A549 (cell line): ENCODE measurements around the gene SPRYD3. TPM values are rescaled to one million over a fixed set of nuclear protein-coding genes. Genes with fewer than 3 reads are reported as not detected.

Experiments
- ATAC-seq, 2 experiments: fragments of 200-7000 bp in 1 of 2; fragments of >200 bp in 1 of 2; cut with Nextera tagmentation in 1 of 2; cut with Tn5 transposase in 1 of 2; 3 replicates each; pipeline versions ENCODE4 v1.8.0 to v1.9.1; 2018 to 2020; ENCODE audit warnings: mild to moderate bottlenecking in 1 of 2, moderate library complexity in 1 of 2
- CTCF ChIA-PET: fragments of 300-600 bp; sonication (Branson Sonifier 250); formaldehyde crosslinking; extraction: SDS; loops from one replicate; lab custom pipeline; 2021; ENCODE audit warnings: antibody characterized with exemption, inconsistent platforms; lab: Yijun Ruan, JAX
- POLR2A ChIA-PET: fragments of 350-600 bp; formaldehyde crosslinking; extraction: SDS; loops from one replicate; lab custom pipeline; 2021; ENCODE audit warnings: antibody characterized with exemption, inconsistent platforms; lab: Yijun Ruan, JAX
- DNase-seq, 2 experiments: peaks; one replicate each; pipeline versions ENCODE4 v3.0.0 to v3.0.0-alpha.2; 2011 to 2016; ENCODE audit warnings: low read depth in 1 of 2, low spot score in 1 of 2
- FAIRE-seq: peaks from 2 replicates; lab custom pipeline; 2011; peaks lifted over from hg19 to GRCh38; lab: Jason Lieb, UNC
- H3K27ac ChIP-seq, 2 experiments: fragments of >200 bp; sonication (Bioruptor Twin); formaldehyde crosslinking; 3 replicates each; pipeline ENCODE4 v1.5.1; 2016 to 2017
- H3K4me1 ChIP-seq: fragments of >200 bp; sonication (Bioruptor Twin); formaldehyde crosslinking; 3 replicates; pipeline ENCODE4 v1.6.1; 2016
- H3K4me2 ChIP-seq: fragments of >200 bp; sonication (Bioruptor Twin); formaldehyde crosslinking; 3 replicates; pipeline ENCODE4 v1.6.1; 2016
- H3K4me3 ChIP-seq: fragments of >200 bp; sonication (Bioruptor Twin); formaldehyde crosslinking; 3 replicates; pipeline ENCODE4 v1.5.1; 2016
- H3K9me3 ChIP-seq: fragments of >200 bp; sonication (Bioruptor Twin); formaldehyde crosslinking; 3 replicates; pipeline ENCODE4 v1.6.1; 2016
- CBX8 ChIP-seq: fragments of 200-600 bp; sonication (generic); IDR thresholded peaks from 2 replicates; pipeline ENCODE4 v1.6.1; 2016
- CEBPB ChIP-seq, 2 experiments: fragments of >200 bp in 1 of 2; sonication (Bioruptor Twin) in 1 of 2; formaldehyde crosslinking in 1 of 2; IDR thresholded peaks; 2 replicates each; pipeline ENCODE4 v1.6.1; 2012 to 2016
- CHD2 ChIP-seq: fragments of 150-350 bp; IDR thresholded peaks from 2 replicates; pipeline ENCODE4 v1.6.1; 2014; ENCODE audit warnings: low read length; ENCODE audit not compliant: partially characterized antibody
- EHF ChIP-seq: fragments of 250-450 bp; sonication (Bioruptor Pico); IDR thresholded peaks from 2 replicates; pipeline ENCODE4 v1.5.0; 2020; ENCODE audit warnings: mild to moderate bottlenecking
- EHMT2 ChIP-seq: fragments of 200-600 bp; sonication (generic); IDR thresholded peaks from 2 replicates; pipeline ENCODE4 v1.6.1; 2016; ENCODE audit warnings: antibody characterized with exemption, low read depth, mild to moderate bottlenecking, moderate library complexity
- FOSL2 ChIP-seq, 2 experiments: fragments of 450-650 bp in 1 of 2; fragments of >200 bp in 1 of 2; sonication (Bioruptor Twin) in 1 of 2; formaldehyde crosslinking; IDR thresholded peaks; 2 replicates each; pipeline versions ENCODE4 v1.5.0 to v1.6.1; 2016 to 2020; ENCODE audit warnings: mild to moderate bottlenecking in 1 of 2, moderate library complexity in 1 of 2
- FOXS1 ChIP-seq: fragments of 250-450 bp; sonication (Bioruptor Pico); IDR thresholded peaks from 2 replicates; pipeline ENCODE4 v1.5.0; 2020; ENCODE audit warnings: mild to moderate bottlenecking, moderate library complexity
- HDAC2 ChIP-seq: fragments of 200-600 bp; sonication (generic); IDR thresholded peaks from 2 replicates; pipeline ENCODE4 v1.6.1; 2016
- HMGXB4 ChIP-seq: fragments of 250-450 bp; sonication (Bioruptor Pico); IDR thresholded peaks from 2 replicates; pipeline ENCODE4 v1.5.0; 2021; ENCODE audit warnings: mild to moderate bottlenecking, moderate library complexity, borderline replicate concordance
- HOXB5 ChIP-seq: fragments of 250-450 bp; sonication (Bioruptor Pico); IDR thresholded peaks from 2 replicates; pipeline ENCODE4 v1.5.0; 2020; ENCODE audit warnings: mild to moderate bottlenecking, moderate library complexity
- NFE2L2 ChIP-seq: fragments of 150-350 bp; conservative IDR thresholded peaks from 2 replicates; pipeline ENCODE4 v1.6.1; 2014; ENCODE audit warnings: low read length
- POLR2A ChIP-seq: IDR thresholded peaks from 2 replicates; pipeline ENCODE4 v1.6.1; 2012; ENCODE audit warnings: mild to moderate bottlenecking, low read length
- POLR2AphosphoS2 ChIP-seq: conservative IDR thresholded peaks from 2 replicates; pipeline ENCODE4 v1.6.1; 2012; ENCODE audit warnings: low read length, improper control_type of control experiment, inconsistent platforms
- RARB ChIP-seq: fragments of 250-450 bp; sonication (Bioruptor Pico); IDR thresholded peaks from 2 replicates; pipeline ENCODE4 v1.8.0; 2021; ENCODE audit warnings: mild to moderate bottlenecking, moderate library complexity
- RCOR1 ChIP-seq: fragments of 150-350 bp; IDR thresholded peaks from 2 replicates; pipeline ENCODE4 v1.6.1; 2014; ENCODE audit warnings: antibody characterized with exemption, low read length, low read depth
- REST ChIP-seq: fragments of 200-600 bp; sonication (generic); IDR thresholded peaks from 2 replicates; pipeline ENCODE4 v1.6.1; 2016; ENCODE audit warnings: antibody characterized with exemption, mild to moderate bottlenecking, moderate library complexity
- TFCP2L1 ChIP-seq: fragments of 250-450 bp; sonication (Bioruptor Pico); IDR thresholded peaks from 2 replicates; pipeline ENCODE4 v1.5.0; 2021; ENCODE audit warnings: mild to moderate bottlenecking
- USF2 ChIP-seq: fragments of 450-650 bp; IDR thresholded peaks from 2 replicates; pipeline ENCODE4 v1.6.1; 2014; ENCODE audit warnings: antibody characterized with exemption
- ZC3H11A ChIP-seq: fragments of 450-650 bp; IDR thresholded peaks from 2 replicates; pipeline ENCODE4 v1.6.1; 2014; ENCODE audit warnings: antibody characterized with exemption, mild to moderate bottlenecking
- ZFP36 ChIP-seq: fragments of 450-650 bp; IDR thresholded peaks from 2 replicates; pipeline ENCODE4 v1.6.1; 2014; ENCODE audit warnings: borderline replicate concordance; ENCODE audit not compliant: partially characterized antibody
- ZNF302 ChIP-seq: fragments of 250-450 bp; sonication (Bioruptor Pico); IDR thresholded peaks from 2 replicates; pipeline ENCODE4 v1.9.0; 2021; ENCODE audit warnings: inconsistent platforms, mild to moderate bottlenecking, moderate library complexity
- WGBS: methylation state at CpG from one replicate; pipeline ENCODE4 v1.1.6; 2017; ENCODE audit errors: missing lambda C conversion rate; 5-methylcytosine and 5-hydroxymethylcytosine counted together
- polyA plus RNA-seq, 4 experiments: library from polyadenylated mRNA; depleted of rRNA in 3 of 4; stranded (reverse); fragments of >200 nt; fragmentation: RNase III in 1 of 4; extraction: RNeasy Plus Mini Kit Qiagen cat#74134 plus additional on column Dnase treatment in 1 of 4; gene quantifications; 2 replicates in 3 of 4; 3 replicates in 1 of 4; pipeline ENCODE4 v1.2.3, GENCODE V29; 2011 to 2017

SPRYD3 gene
- polyA plus RNA-seq, 2 of the 4 experiments (the other 2 are of a cell fraction) = 17.3 to 26.8 TPM

GRCh38 chr12:53068811-53069585, 10.2 kb downstream of the SPRYD3 start:
- TF ChIP-seq REST (no peak), EHMT2 (no peak), RARB (CRISPR knock-in tag) (no peak), ZC3H11A (no peak), CEBPB (IDR thresholded peaks at IDR 0.05) (no peak), TFCP2L1 (CRISPR knock-in tag) (no peak), NFE2L2 (no peak), EHF (no peak), RCOR1 (no peak), HOXB5 (CRISPR knock-in tag) (no peak), HMGXB4 (CRISPR knock-in tag) (no peak), CBX8 (no peak), POLR2A (no peak), ZNF302 (CRISPR knock-in tag) (no peak)
- ATAC-seq (no peak), FAIRE-seq (no peak), DNase-seq (no peak)
- no peaks in the 10 kb centered on the region for H3K9me3 ChIP-seq
- CTCF ChIA-PET = interaction anchor here (0.6 to 45.5 kb wide), 9 partner anchors 4 to 223 kb away, joined by 3 to 1424 read pairs (median 42); partner anchors contain the start of genes IGFBP6, SOAT2, SPRYD3 and TNS2
- 88% methylated on average over 15 of the region's 15 CpGs for WGBS
- no peak overlapping the region for H3K4me2 ChIP-seq
- no peak overlapping the region for H3K4me3 ChIP-seq
- peak overlapping the region in 1 of 2 experiments; percentile 87; a peak in 1 of 6 replicates for H3K27ac ChIP-seq
- POLR2A ChIA-PET = interaction anchor here (2.7 kb wide), 1 partner anchor 10 kb away, joined by 11 read pairs; the partner anchor contains the start of gene SPRYD3
- H3K4me1 ChIP-seq = peaks cover 24% of the 10 kb centered on the region

- Histone ChIP-seq H3K4me3 (no peak overlapping the region), H3K9me3 (no peaks in the 10 kb centered on the region)
- POLR2A ChIA-PET = interaction anchor here (0.8 to 2.7 kb wide), 2 partner anchors 11 to 21 kb away, joined by 3 to 11 read pairs; partner anchors contain the start of gene SPRYD3
- CTCF ChIA-PET = interaction anchor here (0.6 to 45.5 kb wide), 10 partner anchors 18 to 224 kb away, joined by 3 to 1424 read pairs (median 22); partner anchors contain the start of genes IGFBP6, SOAT2, SPRYD3 and TNS2
- TF ChIP-seq FOSL2 (IDR thresholded peaks at IDR 0.05) (no peak), FOSL2 (CRISPR knock-in tag; IDR thresholded peaks at IDR 0.05) (no peak), HDAC2 (no peak), HMGXB4 (CRISPR knock-in tag) (no peak), CHD2 (no peak), POLR2AphosphoS2 (no peak), NFE2L2 (no peak), USF2 (no peak), ZFP36 (no peak), ZNF302 (CRISPR knock-in tag) (no peak), FOXS1 (CRISPR knock-in tag) (no peak)
- TF ChIP-seq, all 56 proteins: peak for 0
- no peak for FAIRE-seq
- Histone ChIP-seq H3K4me1 (peaks cover 29% of the 10 kb centered on the region), H3K4me2 (no peak overlapping the region), H3K27ac (peak overlapping the region in 1 of 2 experiments; percentile 87; a peak in 1 of 6 replicates)
- no peak for ATAC-seq
- 93% methylated on average over 13 of the region's 13 CpGs for WGBS
- DNase-seq = no peak
Measured at GRCh38 chr12:53067993-53068770, 11.0 kb downstream of the SPRYD3 start.
